Calu3 (cell line): ENCODE results near the gene CDC20B. TPM values are rescaled to one million over a fixed set of nuclear protein-coding genes. Genes with fewer than 3 reads are reported as not detected.
A peak's percentile ranks its signal among the peaks of the same experiment; 100 is the strongest.

Experiments used
- Bru-seq: library from RNA; stranded (reverse); fragments of 400-500 nt; gene quantifications from one replicate; lab custom pipeline; 2021; lab: Mats Ljungman, UMichigan
- BruChase-seq, 2 experiments: library from RNA; stranded (reverse); fragments of 400-500 nt; gene quantifications; one replicate each; lab custom pipeline; 2021; lab: Mats Ljungman, UMichigan
- BruUV-seq: library from RNA; stranded (reverse); fragments of 400-500 nt; replicated peaks from 2 replicates; lab custom pipeline; 2021; lab: Mats Ljungman, UMichigan
- CTCF ChIA-PET: fragments of 300-600 bp; sonication (Branson Sonifier 250); formaldehyde crosslinking; loops from one replicate; lab custom pipeline; 2022; ENCODE audit warnings: antibody characterized with exemption; lab: Charles Lee
- DNase-seq: peaks from one replicate; pipeline ENCODE4 v3.0.0; 2022
- H3K27ac Mint-ChIP-seq: one replicate; pipeline ENCODE4 v1.8.0; 2022; ENCODE audit warnings: mixed read lengths; ENCODE audit not compliant: unreplicated experiment
- H3K27me3 Mint-ChIP-seq: one replicate; pipeline ENCODE4 v1.8.0; 2022; ENCODE audit warnings: mixed read lengths; ENCODE audit not compliant: unreplicated experiment
- H3K36me3 Mint-ChIP-seq: one replicate; pipeline ENCODE4 v1.8.0; 2022; ENCODE audit warnings: mild to moderate bottlenecking, moderate library complexity, mixed read lengths; ENCODE audit not compliant: insufficient read depth, unreplicated experiment
- H3K4me1 Mint-ChIP-seq: one replicate; pipeline ENCODE4 v1.8.0; 2022; ENCODE audit warnings: mild to moderate bottlenecking, low read depth, mixed read lengths; ENCODE audit not compliant: unreplicated experiment
- H3K4me3 Mint-ChIP-seq: one replicate; pipeline ENCODE4 v1.8.0; 2022; ENCODE audit warnings: mild to moderate bottlenecking, low read depth, moderate library complexity, mixed read lengths; ENCODE audit not compliant: unreplicated experiment
- H3K9me3 Mint-ChIP-seq: one replicate; pipeline ENCODE4 v1.8.0; 2022; ENCODE audit warnings: low read depth, mixed read lengths; ENCODE audit not compliant: unreplicated experiment
- intact Hi-C: fragments of 100-400 bp; cut with micrococcal nuclease; formaldehyde crosslinking; loops from one replicate; pipeline ENCODE4 v1.10.0; 2022; ENCODE audit not compliant: unreplicated experiment
- long read RNA-seq: library from polyadenylated mRNA; stranded (forward); transcript quantifications from one replicate; pipeline ENCODE4 v2.0.0, GENCODE V29; 2022
- total RNA-seq: library from RNA; stranded (reverse); gene quantifications from 2 replicates; pipeline ENCODE4 v1.2.3, GENCODE V29; 2022
- TF ChIP-seq, protein P1 (sequence below): fragments of 200-600 bp; IDR thresholded peaks from one replicate; pipeline ENCODE4 v1.8.0; 2022; ENCODE audit warnings: antibody characterized with exemption; ENCODE audit not compliant: unreplicated experiment

CDC20B gene, protein sequence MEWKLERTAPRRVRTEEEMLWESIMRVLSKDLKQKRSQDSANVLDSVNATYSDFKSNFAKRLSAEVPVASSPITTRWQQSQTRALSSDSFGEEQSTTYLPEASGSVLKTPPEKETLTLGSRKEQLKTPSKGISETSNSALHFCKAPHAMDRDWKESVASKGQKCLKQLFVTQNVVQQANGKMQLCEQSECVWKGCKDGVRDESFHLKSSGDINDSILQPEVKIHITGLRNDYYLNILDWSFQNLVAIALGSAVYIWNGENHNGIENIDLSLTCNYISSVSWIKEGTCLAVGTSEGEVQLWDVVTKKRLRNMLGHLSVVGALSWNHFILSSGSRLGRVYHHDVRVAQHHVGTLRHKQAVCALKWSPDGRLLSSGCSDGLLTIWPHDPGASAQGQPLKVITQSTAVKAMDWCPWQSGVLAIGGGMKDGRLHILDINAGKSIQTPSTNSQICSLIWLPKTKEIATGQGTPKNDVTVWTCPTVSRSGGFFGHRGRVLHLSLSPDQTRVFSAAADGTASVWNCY
- total RNA-seq (not detected in 2 replicates), Bru-seq, nascent RNA (percentile 12 among the genes with signal in this experiment), BruChase-seq, experiment 1, labeled RNA remaining after a 6-hour chase (percentile 7 among the genes with signal in this experiment), BruChase-seq, experiment 2, labeled RNA remaining after a 2-hour chase (percentile 11 among the genes with signal in this experiment)
- long read RNA-seq: 0 reads

DNA sequence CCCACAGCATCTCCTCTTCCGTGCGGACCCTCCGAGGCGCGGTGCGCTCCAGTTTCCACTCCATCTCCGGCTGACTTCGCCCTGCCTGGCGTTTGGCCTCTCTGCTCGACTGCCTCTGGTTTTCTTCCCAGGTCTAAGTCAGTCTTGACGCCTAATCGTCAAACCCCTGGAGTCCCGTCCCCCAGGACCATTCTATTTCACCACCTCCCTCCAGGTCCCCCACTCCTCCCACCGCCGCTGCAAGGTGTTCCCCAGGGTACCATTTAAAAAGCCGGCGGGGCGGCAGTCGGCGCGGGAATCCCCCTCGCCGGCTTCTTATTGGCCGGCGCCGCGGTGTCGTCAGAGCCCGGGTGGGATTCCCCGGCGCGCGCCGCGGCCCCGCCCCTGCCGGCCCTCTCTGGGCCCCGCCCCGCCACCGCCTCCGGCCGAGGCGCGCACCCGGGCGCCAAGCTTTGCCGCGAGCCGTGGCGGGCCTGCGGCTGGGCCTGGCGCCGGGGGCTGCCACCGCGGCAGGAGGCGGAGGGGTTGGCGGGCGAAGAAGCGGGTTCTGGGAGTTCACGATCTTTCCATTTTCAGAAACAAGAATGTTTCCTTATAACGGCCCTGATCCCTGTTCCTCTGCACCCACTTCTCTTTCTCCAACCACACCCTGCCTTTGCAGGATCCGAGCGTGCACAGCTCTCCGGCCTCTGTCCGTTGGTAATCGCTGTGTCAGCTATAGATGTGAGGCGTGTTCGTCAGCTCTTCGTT, at the start of gene CDC20B:
CDC20B (minus strand) TSS at position 241 of the 750 bp plus-strand sequence; CDS start at position 64, 177 bp downstream.
- no peaks in the 10 kb centered on the region for H3K9me3 Mint-ChIP-seq
- intact Hi-C loops: loop anchor here (2.0 to 10.0 kb wide), 4 partner anchors 59 to 762 kb away; partner anchors contain the start of gene CCNO
- H3K27ac Mint-ChIP-seq: no peak within 1 kb of the TSS
- BruUV-seq: no TSS peak
- CTCF ChIA-PET: interaction anchor here (0.7 kb wide), 1 partner anchor 12 kb away, joined by 5 read pairs; no protein-coding TSS in a partner anchor
- H3K4me3 Mint-ChIP-seq: peak within 1 kb of the TSS; percentile 74
- peaks cover 18% of the 10 kb centered on the region for H3K36me3 Mint-ChIP-seq
- peak; percentile 86 for DNase-seq
- TF ChIP-seq, protein P1, sequence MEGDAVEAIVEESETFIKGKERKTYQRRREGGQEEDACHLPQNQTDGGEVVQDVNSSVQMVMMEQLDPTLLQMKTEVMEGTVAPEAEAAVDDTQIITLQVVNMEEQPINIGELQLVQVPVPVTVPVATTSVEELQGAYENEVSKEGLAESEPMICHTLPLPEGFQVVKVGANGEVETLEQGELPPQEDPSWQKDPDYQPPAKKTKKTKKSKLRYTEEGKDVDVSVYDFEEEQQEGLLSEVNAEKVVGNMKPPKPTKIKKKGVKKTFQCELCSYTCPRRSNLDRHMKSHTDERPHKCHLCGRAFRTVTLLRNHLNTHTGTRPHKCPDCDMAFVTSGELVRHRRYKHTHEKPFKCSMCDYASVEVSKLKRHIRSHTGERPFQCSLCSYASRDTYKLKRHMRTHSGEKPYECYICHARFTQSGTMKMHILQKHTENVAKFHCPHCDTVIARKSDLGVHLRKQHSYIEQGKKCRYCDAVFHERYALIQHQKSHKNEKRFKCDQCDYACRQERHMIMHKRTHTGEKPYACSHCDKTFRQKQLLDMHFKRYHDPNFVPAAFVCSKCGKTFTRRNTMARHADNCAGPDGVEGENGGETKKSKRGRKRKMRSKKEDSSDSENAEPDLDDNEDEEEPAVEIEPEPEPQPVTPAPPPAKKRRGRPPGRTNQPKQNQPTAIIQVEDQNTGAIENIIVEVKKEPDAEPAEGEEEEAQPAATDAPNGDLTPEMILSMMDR: no peak
- peaks cover 22% of the 10 kb centered on the region for H3K4me1 Mint-ChIP-seq
- H3K27me3 Mint-ChIP-seq: peaks cover 9% of the 10 kb centered on the region

DNA sequence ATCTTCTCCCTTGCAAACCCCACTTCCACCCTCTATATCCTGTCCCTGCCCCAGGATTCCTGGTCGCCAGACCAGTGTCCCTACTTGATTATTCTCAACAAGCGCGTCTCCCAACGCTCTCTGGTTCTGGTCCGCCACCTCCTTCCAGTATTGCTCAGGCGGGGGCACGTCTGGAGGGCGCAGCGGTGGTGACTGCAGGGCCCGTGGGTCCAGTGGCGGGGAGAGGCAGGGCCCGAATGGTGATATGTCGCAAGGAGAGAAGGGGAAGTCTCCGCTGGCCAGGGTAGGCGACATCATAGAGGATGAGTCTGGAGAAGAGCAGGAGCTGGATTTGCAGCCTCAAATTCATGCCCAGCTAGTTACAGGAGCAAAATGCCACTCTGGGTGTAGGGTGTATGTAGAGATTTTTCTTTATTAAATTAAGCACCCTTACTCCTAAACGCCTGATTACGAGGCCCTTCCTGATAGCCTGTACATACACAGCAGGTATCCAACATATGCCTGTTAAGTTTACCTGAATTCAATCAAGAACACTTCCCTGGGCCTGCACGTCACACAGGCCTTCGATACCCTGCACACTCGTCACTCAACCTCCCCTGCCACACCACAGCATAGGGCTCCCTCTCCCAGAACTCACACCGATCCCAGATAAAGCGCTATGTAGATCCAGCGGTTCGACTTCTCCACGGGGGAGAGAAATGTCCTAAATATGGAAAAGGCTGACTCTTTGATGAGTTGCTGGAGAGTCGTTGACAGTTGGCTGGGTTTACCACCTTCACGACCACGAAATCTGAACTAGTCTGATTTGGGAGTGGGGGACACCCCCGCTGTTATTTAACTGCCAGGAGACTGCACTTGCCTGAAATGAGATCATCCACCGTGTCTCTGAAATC, 49.4 kb upstream of the CDC20B start:
- no peak overlapping the region for H3K27ac Mint-ChIP-seq
- H3K4me3 Mint-ChIP-seq: no peak overlapping the region
- no TSS peak for BruUV-seq
- H3K27me3 Mint-ChIP-seq: no peaks in the 10 kb centered on the region
- H3K4me1 Mint-ChIP-seq: peaks cover 25% of the 10 kb centered on the region
- CTCF ChIA-PET: no interaction called here
- intact Hi-C loops: no loop called here
- DNase-seq: no peak
- H3K9me3 Mint-ChIP-seq: no peaks in the 10 kb centered on the region
- peaks cover 18% of the 10 kb centered on the region for H3K36me3 Mint-ChIP-seq
- TF ChIP-seq, protein P1: no peak

DNA sequence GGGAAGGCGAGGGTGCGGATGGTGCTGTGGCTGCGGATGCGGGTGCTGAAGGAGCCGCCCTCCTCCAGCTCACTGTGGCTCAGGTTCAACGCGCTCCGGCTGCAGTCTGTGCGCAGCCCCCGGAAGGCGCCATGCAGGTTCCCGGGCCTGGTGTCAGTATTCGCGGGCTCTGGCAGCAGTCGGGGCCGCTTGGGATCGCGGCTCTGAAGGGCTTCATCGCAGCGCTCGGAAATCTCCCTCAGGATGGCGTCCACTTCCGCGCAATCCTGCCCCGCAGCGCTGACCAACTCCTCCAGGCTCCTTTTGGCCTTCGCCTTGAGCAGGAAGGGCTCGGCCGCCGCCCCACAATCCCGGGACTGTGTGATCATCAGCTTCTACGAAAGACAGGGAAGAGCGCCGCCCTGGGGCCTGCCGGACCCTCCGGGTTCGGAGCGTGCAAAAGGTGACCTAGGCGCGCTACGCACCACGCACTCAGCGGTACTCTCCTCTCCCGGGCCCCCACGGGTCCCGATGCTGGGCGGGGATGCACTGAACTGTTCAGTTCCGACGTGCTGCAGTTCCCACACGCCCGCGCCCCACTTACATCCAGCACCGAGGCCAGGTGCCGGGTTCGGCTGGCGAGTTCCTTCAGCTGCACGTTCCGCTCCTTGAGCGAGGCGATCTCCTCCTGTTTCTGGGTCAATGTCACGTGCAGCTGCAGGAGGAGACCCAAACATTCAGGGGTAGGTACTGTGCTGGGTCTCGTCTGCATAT, 47.6 kb upstream of the CDC20B start:
- no peak overlapping the region for H3K4me3 Mint-ChIP-seq
- H3K4me1 Mint-ChIP-seq: peaks cover 17% of the 10 kb centered on the region
- H3K27me3 Mint-ChIP-seq: no peaks in the 10 kb centered on the region
- H3K27ac Mint-ChIP-seq: no peak overlapping the region
- TF ChIP-seq, protein P1: no peak
- intact Hi-C loops: no loop called here
- peaks cover 6% of the 10 kb centered on the region for H3K36me3 Mint-ChIP-seq
- H3K9me3 Mint-ChIP-seq: no peaks in the 10 kb centered on the region
- DNase-seq: no peak
- no TSS peak for BruUV-seq
- CTCF ChIA-PET: no interaction called here
